ENCODE measurements around the gene EYS. TPM values are rescaled to one million over a fixed set of nuclear protein-coding genes. Genes with fewer than 3 reads are reported as not detected.

The EYS gene
- total and polyA plus RNA-seq, 2 of the 8 experiments (the other 6 are each of a cell fraction or from before 2014, with no cell fraction given): 0.05 to 0.13 TPM

DNA sequence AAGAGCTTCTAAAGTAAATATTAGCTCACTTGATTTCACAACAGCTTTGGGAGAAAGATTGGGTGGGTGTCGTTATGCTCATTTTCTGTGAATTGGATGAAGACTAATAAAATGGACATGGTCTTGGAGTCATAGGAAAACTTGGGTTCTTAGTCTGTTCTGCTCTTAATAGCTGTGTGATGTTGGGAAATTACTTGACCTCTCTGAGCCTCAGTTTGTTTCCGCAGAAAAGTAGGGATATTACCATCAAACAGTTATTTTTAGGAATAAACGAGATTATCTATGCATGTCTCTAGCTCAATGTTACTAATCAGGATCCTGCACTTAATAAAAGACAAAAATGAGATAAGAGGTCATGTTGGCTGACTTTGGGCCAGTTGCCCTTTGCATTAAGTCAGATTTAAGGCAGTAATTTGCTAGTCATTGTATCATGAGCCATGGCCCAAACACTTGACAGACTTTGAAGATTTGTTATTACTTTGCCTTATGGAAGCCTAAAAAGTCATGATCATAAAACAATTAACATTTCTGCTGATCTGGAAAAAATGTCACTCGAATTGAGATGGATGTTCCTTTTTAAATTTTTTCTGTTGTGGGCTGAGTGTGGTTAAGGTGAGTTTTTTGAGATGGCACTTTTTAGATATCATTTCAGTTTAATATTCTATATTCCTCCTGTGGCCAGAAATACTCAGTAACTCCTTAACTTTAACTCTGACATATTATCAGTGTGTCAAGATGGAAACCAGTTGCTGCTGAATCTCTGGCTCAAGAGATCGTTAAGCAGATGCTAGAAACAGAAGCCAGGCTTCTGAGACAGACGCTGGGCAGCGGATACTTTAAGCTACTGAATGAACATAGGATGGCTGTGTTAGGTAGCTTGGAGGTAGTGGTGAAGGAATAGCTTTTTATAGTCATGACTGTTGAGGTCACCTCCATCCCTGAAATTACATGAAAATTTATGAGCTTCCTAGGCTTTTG lies 1779.8 kb downstream of the EYS start:
- TF ChIP-seq SRF (IDR thresholded peaks at IDR 0.05; ENCODE audit: low read depth, low read length) (no peak), EP300 (IDR thresholded peaks at IDR 0.05; ENCODE audit: borderline replicate concordance in 1 of 2, low read depth in 2 of 2, low read length in 2 of 2) (no peak), RFX5 (IDR thresholded peaks at IDR 0.05; ENCODE audit: borderline replicate concordance, low read depth, low read length) (no peak), KDM1A (IDR thresholded peaks at IDR 0.05; ENCODE audit: borderline replicate concordance, low read length) (0 out of 2 replicates have a peak, but pooled peaks have one; percentile 57), CBX5 (IDR thresholded peaks at IDR 0.05; ENCODE audit: low read depth, low read length) (no peak)
- TF ChIP-seq, protein P1, sequence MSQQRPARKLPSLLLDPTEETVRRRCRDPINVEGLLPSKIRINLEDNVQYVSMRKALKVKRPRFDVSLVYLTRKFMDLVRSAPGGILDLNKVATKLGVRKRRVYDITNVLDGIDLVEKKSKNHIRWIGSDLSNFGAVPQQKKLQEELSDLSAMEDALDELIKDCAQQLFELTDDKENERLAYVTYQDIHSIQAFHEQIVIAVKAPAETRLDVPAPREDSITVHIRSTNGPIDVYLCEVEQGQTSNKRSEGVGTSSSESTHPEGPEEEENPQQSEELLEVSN (IDR thresholded peaks at IDR 0.05): no peak
- TF ChIP-seq, protein P2, sequence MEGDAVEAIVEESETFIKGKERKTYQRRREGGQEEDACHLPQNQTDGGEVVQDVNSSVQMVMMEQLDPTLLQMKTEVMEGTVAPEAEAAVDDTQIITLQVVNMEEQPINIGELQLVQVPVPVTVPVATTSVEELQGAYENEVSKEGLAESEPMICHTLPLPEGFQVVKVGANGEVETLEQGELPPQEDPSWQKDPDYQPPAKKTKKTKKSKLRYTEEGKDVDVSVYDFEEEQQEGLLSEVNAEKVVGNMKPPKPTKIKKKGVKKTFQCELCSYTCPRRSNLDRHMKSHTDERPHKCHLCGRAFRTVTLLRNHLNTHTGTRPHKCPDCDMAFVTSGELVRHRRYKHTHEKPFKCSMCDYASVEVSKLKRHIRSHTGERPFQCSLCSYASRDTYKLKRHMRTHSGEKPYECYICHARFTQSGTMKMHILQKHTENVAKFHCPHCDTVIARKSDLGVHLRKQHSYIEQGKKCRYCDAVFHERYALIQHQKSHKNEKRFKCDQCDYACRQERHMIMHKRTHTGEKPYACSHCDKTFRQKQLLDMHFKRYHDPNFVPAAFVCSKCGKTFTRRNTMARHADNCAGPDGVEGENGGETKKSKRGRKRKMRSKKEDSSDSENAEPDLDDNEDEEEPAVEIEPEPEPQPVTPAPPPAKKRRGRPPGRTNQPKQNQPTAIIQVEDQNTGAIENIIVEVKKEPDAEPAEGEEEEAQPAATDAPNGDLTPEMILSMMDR (IDR thresholded peaks at IDR 0.05; ENCODE audit: control extremely low read depth in 1 of 3, insufficient read depth in 1 of 3, low read depth in 1 of 3, low read length in 3 of 3): no peak
- H3K4me2 ChIP-seq (ENCODE audit: insufficient read depth in 1 of 2, low read depth in 2 of 2, low read length in 2 of 2): no peak overlapping the region
- H3K9me3 ChIP-seq (ENCODE audit: insufficient read depth in 2 of 2, low read depth in 1 of 2, low read length in 1 of 2): no peaks in the 10 kb centered on the region
- H2BK5ac ChIP-seq (ENCODE audit: low read depth, low read length): no peak overlapping the region
- DNase-seq (ENCODE audit: low read depth in 1 of 2, low spot score in 2 of 2) (no peak), FAIRE-seq (no peak)
- H4K8ac ChIP-seq (ENCODE audit: extremely low read depth, insufficient read depth, low read length): no peak overlapping the region
- no peaks in the 10 kb centered on the region for H3K23me2 ChIP-seq (ENCODE audit: low read depth, low read length)
- H3K27me3 ChIP-seq (replicated peaks in 1 of 4; ENCODE audit: control insufficient read depth in 3 of 4, extremely low read depth in 1 of 4, insufficient read depth in 3 of 4, low read length in 3 of 4): no peaks in the 10 kb centered on the region
- H2BK120ac ChIP-seq (replicated peaks; ENCODE audit: low read depth, low read length): no peak overlapping the region
- POLR2A ChIA-PET (ENCODE audit: partially characterized antibody): no interaction called here
- H3K4me3 ChIP-seq (ENCODE audit: extremely low read depth in 1 of 4, insufficient read depth in 2 of 4, low read depth in 3 of 4, low read length in 4 of 4): no peak overlapping the region
- H3K79me1 ChIP-seq (ENCODE audit: low read depth, low read length): no peaks in the 10 kb centered on the region
- H3K27ac ChIP-seq (ENCODE audit: low read depth, low read length): no peak overlapping the region
- no peak overlapping the region; the same call in 1 of the 2 replicates for H2AFZ ChIP-seq (ENCODE audit: low read length)
- no peaks in the 10 kb centered on the region for H4K20me1 ChIP-seq (replicated peaks in 1 of 2; ENCODE audit: control insufficient read depth in 1 of 2, insufficient read depth in 2 of 2, low read length in 2 of 2)
- H3K56ac ChIP-seq (replicated peaks; ENCODE audit: insufficient read length, low read depth, low read length): no peak overlapping the region
- no peaks in the 10 kb centered on the region for H3K36me3 ChIP-seq (ENCODE audit: control insufficient read depth in 2 of 4, insufficient read depth in 4 of 4, low read length in 3 of 4)
- H3K18ac ChIP-seq (ENCODE audit: extremely low read depth, low read length): no peak overlapping the region
- H2BK15ac ChIP-seq (ENCODE audit: low read length): no peak overlapping the region
- no peak overlapping the region for H3K23ac ChIP-seq (ENCODE audit: insufficient read length)
- H3K79me2 ChIP-seq (ENCODE audit: control insufficient read depth in 1 of 2, insufficient read depth in 2 of 2, low read length in 2 of 2): no peaks in the 10 kb centered on the region
- H3K14ac ChIP-seq (ENCODE audit: insufficient read length): no peak overlapping the region
- no peak overlapping the region for H2BK12ac ChIP-seq (ENCODE audit: low read depth, low read length)
- H4K5ac ChIP-seq (ENCODE audit: insufficient read length, low read depth, low read length): no peak overlapping the region
- no peak overlapping the region for H4K91ac ChIP-seq (replicated peaks; ENCODE audit: insufficient read length, low read length)
- WGBS, 2 experiments (ENCODE audit: extremely low coverage in 1 of 2, insufficient coverage in 1 of 2, insufficient read length in 1 of 2, insufficient replicate concordance in 2 of 2, low coverage in 1 of 2, low lambda C conversion rate in 2 of 2, missing lambda C conversion rate in 1 of 2): 81% methylated on average over 7 of the region's 7 CpGs; no CpG with 5 or more reads in 1 of the 2 experiments
- no peak overlapping the region for H2AK5ac ChIP-seq (ENCODE audit: low read depth, low read length)
- H3K4me1 ChIP-seq (replicated peaks in 1 of 4; ENCODE audit: control insufficient read depth in 3 of 4, insufficient read depth in 4 of 4, low read length in 3 of 4): no peaks in the 10 kb centered on the region
- no peak overlapping the region for H3K9ac ChIP-seq (replicated peaks in 1 of 4; ENCODE audit: extremely low read depth in 1 of 4, low read depth in 3 of 4, low read length in 3 of 4)
- H2BK20ac ChIP-seq (ENCODE audit: low read length): no peak overlapping the region
- no peak overlapping the region for H3K4ac ChIP-seq (replicated peaks; ENCODE audit: insufficient read length, low read depth, low read length)
- CTCF ChIA-PET (ENCODE audit: partially characterized antibody): interaction anchor here (1.0 to 3.0 kb wide), 3 partner anchors 10 to 404 kb away, joined by 3 to 16 read pairs (median 3); no protein-coding TSS in a partner anchor

All from H1 (cell line).